K562 (cell line): ENCODE data around the gene PRKG1. TPM values are rescaled to one million over a fixed set of nuclear protein-coding genes. Genes with fewer than 3 reads are reported as not detected.

Source experiments
- ARID1B ChIP-seq: fragments of 450-650 bp; IDR thresholded peaks from 2 replicates; pipeline ENCODE4 v1.6.1; 2016; ENCODE audit warnings: antibody characterized with exemption, mild to moderate bottlenecking, inconsistent platforms
- E4F1 ChIP-seq: fragments of 250-450 bp; sonication (Bioruptor Pico); IDR thresholded peaks from 2 replicates; pipeline ENCODE4 v1.5.0; 2021; ENCODE audit warnings: mild to moderate bottlenecking, borderline replicate concordance
- GATAD2B ChIP-seq: fragments of 450-650 bp; IDR thresholded peaks from 2 replicates; pipeline ENCODE4 v1.6.1; 2017; ENCODE audit warnings: mild to moderate bottlenecking, borderline replicate concordance
- MLLT1 ChIP-seq, 2 experiments: fragments of 450-650 bp; IDR thresholded peaks; 2 replicates each; pipeline ENCODE4 v1.6.1; 2016
- NCOA4 ChIP-seq: fragments of 450-650 bp; IDR thresholded peaks from 2 replicates; pipeline ENCODE4 v1.6.1; 2018; ENCODE audit warnings: mild to moderate bottlenecking; ENCODE audit not compliant: partially characterized antibody
- SMAD2 ChIP-seq: fragments of 150-350 bp; IDR thresholded peaks from 2 replicates; pipeline ENCODE4 v1.6.1; 2014; ENCODE audit warnings: low read depth, mild to moderate bottlenecking, low read length
- SP1 ChIP-seq: sonication (generic); formaldehyde crosslinking; IDR thresholded peaks from 2 replicates; pipeline ENCODE4 v1.8.1; 2022; ENCODE audit warnings: mild to moderate bottlenecking, missing genetic modification reagents
- SRSF9 ChIP-seq: fragments of 200-400 bp; formaldehyde crosslinking; IDR thresholded peaks from 2 replicates; pipeline ENCODE4 v1.6.1; 2017; ENCODE audit warnings: low read depth, low read length, borderline replicate concordance
- THAP7 ChIP-seq: fragments of 250-450 bp; sonication (Bioruptor Pico); IDR thresholded peaks from 2 replicates; pipeline ENCODE4 v1.5.0; 2021
- TRIM24 ChIP-seq, 2 experiments: fragments of 450-650 bp; IDR thresholded peaks; 2 replicates each; pipeline ENCODE4 v1.6.1; 2016
- ZBTB40 ChIP-seq, 2 experiments: fragments of 450-650 bp in 1 of 2; sonication (generic) in 1 of 2; formaldehyde crosslinking in 1 of 2; IDR thresholded peaks; 2 replicates each; pipeline versions ENCODE4 v1.7.1 to v1.9.0; 2016 to 2022; ENCODE audit warnings: inconsistent platforms in 1 of 2, mild to moderate bottlenecking in 1 of 2, missing genetic modification reagents in 1 of 2
- polyA plus RNA-seq, 8 experiments: library from polyadenylated mRNA; depleted of rRNA in 4 of 8; stranded (reverse) in 5 of 8; unstranded in 3 of 8; fragments of >200 nt; fragmentation: Nextera tagmentation in 2 of 8; fragmentation: Illumina TruSeq in 1 of 8; extraction: Ambion mirVana in 2 of 8; extraction: Trizol in 1 of 8; gene quantifications; 2 replicates each; pipeline versions ENCODE4 v1.2.1 to v1.2.3, GENCODE V29; 2011 to 2014; ENCODE audit warnings: inconsistent platforms in 1 of 8, missing spikeins in 1 of 8
- total RNA-seq, 7 experiments: library from RNA; depleted of rRNA in 6 of 7; stranded (reverse); fragments of >200 nt in 6 of 7; fragmentation: Illumina TruSeq in 2 of 7; extraction: Trizol in 2 of 7; gene quantifications; 2 replicates each; pipeline versions ENCODE4 v1.2.1 to v1.2.3, GENCODE V29; 2011 to 2021; ENCODE audit warnings: low replicate concordance in 1 of 7
- TF ChIP-seq, protein P1 (sequence below): fragments of 250-450 bp; sonication (Bioruptor Pico); IDR thresholded peaks from 2 replicates; pipeline ENCODE4 v1.4.0; 2020; ENCODE audit warnings: borderline replicate concordance

The PRKG1 gene
- total and polyA plus RNA-seq, 9 of the 15 experiments (the other 6 are each of a cell fraction or from before 2014, with no cell fraction given), result 0.22 TPM; not detected in 8

GRCh38 chr10:52063159-52063558 lies 988.9 kb downstream of the PRKG1 start (continued):
- TF ChIP-seq ZBTB40 (IDR thresholded peaks at IDR 0.05) (no peak), ZBTB40 (CRISPR knock-in tag; IDR thresholded peaks at IDR 0.05) (no peak), ARID1B (no peak), SRSF9 (no peak), SP1 (no peak), MLLT1 (IDR thresholded peaks at IDR 0.05) (no peak), GATAD2B (no peak), TRIM24 (IDR thresholded peaks at IDR 0.05) (no peak), SMAD2 (no peak), THAP7 (CRISPR knock-in tag) (no peak), E4F1 (CRISPR knock-in tag) (no peak), NCOA4 (no peak)
- TF ChIP-seq, protein P1, sequence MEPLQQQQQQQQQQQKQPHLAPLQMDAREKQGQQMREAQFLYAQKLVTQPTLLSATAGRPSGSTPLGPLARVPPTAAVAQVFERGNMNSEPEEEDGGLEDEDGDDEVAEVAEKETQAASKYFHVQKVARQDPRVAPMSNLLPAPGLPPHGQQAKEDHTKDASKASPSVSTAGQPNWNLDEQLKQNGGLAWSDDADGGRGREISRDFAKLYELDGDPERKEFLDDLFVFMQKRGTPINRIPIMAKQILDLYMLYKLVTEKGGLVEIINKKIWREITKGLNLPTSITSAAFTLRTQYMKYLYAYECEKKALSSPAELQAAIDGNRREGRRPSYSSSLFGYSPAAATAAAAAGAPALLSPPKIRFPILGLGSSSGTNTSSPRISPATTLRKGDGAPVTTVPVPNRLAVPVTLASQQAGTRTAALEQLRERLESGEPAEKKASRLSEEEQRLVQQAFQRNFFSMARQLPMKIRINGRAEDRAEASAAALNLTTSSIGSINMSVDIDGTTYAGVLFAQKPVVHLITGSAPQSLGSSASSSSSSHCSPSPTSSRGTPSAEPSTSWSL (CRISPR knock-in tag), result no peak
- TF ChIP-seq, all 486 proteins: peak for 0
